PFSK-1 (cell line): ENCODE measurements around the gene PIH1D1.

Source experiments
- POLR2AphosphoS5 ChIP-seq: IDR thresholded peaks from 2 replicates; pipeline ENCODE4 v1.6.1; 2012; ENCODE audit warnings: low read depth, mild to moderate bottlenecking, control low read depth, low read length, moderate library complexity
- TF ChIP-seq, protein P1 (sequence below), 2 experiments: IDR thresholded peaks; 2 replicates each; pipeline versions ENCODE4 v1.6.1 to v1.8.0; 2011 to 2012; ENCODE audit warnings: low read depth in 2 of 2, low read length in 2 of 2, control low read depth in 1 of 2, inconsistent platforms in 1 of 2, mild to moderate bottlenecking in 1 of 2, moderate library complexity in 1 of 2; ENCODE audit not compliant: insufficient read depth in 1 of 2

DNA sequence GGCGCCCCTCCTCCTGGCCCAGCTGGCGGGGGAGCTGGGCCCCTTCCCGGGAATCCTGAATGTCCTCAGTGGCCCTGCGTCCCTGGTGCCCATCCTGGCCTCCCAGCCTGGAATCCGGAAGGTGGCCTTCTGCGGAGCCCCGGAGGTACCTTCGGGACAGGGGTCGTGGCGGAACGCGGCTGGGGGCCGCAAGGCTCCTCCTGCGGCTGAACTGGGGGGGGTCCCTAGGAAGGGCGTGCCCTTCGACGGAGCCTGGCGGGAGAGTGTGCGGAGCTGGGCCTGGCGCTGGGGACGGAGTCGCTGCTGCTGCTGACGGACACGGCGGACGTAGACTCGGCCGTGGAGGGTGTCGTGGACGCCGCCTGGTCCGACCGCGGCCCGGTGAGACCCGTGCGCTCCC lies 10.0 kb upstream of the PIH1D1 start:
- TF ChIP-seq, protein P1, sequence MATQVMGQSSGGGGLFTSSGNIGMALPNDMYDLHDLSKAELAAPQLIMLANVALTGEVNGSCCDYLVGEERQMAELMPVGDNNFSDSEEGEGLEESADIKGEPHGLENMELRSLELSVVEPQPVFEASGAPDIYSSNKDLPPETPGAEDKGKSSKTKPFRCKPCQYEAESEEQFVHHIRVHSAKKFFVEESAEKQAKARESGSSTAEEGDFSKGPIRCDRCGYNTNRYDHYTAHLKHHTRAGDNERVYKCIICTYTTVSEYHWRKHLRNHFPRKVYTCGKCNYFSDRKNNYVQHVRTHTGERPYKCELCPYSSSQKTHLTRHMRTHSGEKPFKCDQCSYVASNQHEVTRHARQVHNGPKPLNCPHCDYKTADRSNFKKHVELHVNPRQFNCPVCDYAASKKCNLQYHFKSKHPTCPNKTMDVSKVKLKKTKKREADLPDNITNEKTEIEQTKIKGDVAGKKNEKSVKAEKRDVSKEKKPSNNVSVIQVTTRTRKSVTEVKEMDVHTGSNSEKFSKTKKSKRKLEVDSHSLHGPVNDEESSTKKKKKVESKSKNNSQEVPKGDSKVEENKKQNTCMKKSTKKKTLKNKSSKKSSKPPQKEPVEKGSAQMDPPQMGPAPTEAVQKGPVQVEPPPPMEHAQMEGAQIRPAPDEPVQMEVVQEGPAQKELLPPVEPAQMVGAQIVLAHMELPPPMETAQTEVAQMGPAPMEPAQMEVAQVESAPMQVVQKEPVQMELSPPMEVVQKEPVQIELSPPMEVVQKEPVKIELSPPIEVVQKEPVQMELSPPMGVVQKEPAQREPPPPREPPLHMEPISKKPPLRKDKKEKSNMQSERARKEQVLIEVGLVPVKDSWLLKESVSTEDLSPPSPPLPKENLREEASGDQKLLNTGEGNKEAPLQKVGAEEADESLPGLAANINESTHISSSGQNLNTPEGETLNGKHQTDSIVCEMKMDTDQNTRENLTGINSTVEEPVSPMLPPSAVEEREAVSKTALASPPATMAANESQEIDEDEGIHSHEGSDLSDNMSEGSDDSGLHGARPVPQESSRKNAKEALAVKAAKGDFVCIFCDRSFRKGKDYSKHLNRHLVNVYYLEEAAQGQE (IDR thresholded peaks at IDR 0.05; ENCODE audit: insufficient read depth in 1 of 2, low read depth in 2 of 2, low read length in 2 of 2): no peak
- TF ChIP-seq POLR2AphosphoS5: no peak
